NCI-H1694 treated with DMSO at 0.1 percent for 48 hours (cell line): ENCODE data around the gene DUSP16.
"Not testable (repeated sequence)": the region's sequence is repeated elsewhere in the genome, so short reads cannot be mapped to it uniquely, and the experiment has no call there.

Source experiments
- DNase-seq: peaks from one replicate; lab custom pipeline; 2025; lab: John Stamatoyannopoulos, UW

Gene DUSP16

GRCh38 chr12:12546314-12546772 lies 16.3 kb downstream of the DUSP16 start:
- no peak for DNase-seq

GRCh38 chr12:12543959-12544358 lies 18.7 kb downstream of the DUSP16 start:
- no peak for DNase-seq

DNA sequence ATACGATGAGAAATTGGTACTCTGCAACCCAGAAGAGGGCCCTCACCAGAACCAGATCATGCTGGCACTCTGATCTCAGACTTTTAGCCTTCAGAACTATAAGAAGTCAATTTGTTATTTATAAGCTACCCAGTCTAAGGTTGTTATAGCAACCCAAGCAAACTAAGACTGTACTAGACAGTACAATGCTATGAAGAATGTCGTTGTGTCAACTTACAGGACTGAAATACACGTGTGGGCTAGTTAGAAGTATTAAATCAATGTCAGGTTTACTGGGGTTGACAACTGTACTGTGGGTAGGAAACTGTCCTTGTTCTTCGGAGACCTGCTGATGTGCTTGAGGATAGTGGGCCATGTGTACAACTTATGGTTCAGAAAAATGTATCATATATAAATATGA lies 19.7 kb downstream of the DUSP16 start:
- no peak for DNase-seq

GRCh38 chr12:12542286-12542685 lies 20.4 kb downstream of the DUSP16 start:
- no peak for DNase-seq

GRCh38 chr12:12541782-12542181 lies 20.9 kb downstream of the DUSP16 start:
- no peak for DNase-seq

- DNase-seq = no peak
Measured at GRCh38 chr12:12540261-12541013, 22.2 kb downstream of the DUSP16 start.

- DNase-seq = no peak
Measured at GRCh38 chr12:12539028-12539810, 23.4 kb downstream of the DUSP16 start.

DNA sequence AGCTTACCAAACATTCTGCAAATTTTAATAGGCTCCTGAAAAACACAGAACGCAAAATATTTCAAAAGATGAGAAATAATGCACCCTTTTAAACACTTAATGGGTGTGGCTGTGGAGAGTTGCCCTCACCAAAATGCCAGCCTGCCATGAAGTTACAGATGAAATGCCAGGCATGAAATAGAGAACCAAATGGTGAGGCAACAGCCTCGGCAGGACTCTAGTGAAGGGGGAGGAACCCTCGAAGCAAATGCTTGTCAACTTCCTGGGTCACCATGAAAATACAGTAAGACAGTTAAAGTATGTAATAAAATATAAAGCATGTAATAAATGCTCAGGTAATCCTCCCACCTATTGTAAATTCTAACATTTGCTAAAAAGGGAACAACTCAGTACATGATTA lies 24.1 kb downstream of the DUSP16 start:
- DNase-seq = no peak

DNA sequence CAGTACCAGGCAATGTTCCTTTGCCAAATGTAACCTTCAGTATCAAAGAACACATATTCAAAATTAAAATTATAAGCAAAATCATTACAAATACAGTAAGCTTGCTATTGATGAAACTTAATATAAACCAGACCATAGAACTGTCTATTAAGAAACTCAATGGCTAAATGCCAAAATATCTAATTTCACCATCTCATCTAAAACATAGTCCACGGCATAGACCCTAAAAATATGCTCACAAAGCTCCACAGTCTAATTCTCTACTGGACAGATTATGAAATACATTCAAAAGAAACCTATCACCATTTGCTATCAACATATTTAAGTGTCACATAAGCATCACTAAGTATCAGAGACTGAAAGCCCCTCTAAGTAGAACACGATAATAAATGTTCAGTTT lies 25.2 kb downstream of the DUSP16 start:
- no peak for DNase-seq

- DNase-seq = no peak
Measured at GRCh38 chr12:12534975-12535374, 27.7 kb downstream of the DUSP16 start.

- no peak for DNase-seq
Measured at GRCh38 chr12:12534166-12534866, 28.3 kb downstream of the DUSP16 start.

DNA sequence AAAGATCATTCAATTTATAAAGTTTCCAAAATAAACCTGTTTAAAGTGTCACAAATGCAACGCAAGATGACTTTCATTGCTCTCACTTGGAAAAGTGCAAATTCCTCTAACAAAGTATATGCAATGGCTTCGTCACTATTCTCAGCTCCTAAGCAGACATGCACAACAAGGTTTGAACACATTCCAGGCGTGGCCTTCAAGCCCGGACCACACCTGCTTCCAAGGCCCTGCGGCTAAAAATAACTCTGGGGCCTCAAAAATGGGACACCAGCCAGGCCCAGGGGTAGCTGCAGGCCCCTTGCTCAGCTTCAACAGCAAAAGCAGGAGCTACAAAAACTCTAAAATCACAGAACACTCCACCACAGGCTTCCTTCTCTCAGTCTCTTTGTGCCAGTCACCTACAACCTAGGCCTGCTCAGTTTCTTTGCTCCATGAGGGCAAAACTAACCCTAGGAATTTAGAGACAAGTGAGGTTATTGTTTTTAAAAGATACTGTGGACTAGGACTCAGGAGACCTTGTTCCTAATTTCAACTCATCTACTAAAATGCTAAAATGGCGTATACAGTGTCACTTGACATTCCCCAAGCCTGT lies 29.3 kb downstream of the DUSP16 start:
- no peak for DNase-seq

DNA sequence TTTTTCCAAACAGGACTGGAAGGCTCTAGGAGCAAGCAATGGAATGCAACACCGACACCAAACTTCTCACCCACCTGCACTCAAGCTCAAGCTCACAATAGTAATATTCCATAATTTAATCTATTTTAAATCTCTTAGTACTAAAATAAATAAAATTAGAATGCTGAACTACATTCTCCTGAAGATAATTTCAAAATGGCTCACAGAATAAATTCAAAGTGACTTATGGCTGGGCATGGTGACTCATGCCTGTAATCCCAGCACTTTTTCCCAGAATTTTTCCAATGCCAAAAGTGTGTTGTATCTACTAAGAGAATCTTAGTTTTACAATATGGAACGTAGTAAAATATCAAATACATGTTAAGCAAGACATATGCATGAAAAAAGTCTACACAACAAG lies 31.5 kb downstream of the DUSP16 start:
- DNase-seq = no peak

DNA sequence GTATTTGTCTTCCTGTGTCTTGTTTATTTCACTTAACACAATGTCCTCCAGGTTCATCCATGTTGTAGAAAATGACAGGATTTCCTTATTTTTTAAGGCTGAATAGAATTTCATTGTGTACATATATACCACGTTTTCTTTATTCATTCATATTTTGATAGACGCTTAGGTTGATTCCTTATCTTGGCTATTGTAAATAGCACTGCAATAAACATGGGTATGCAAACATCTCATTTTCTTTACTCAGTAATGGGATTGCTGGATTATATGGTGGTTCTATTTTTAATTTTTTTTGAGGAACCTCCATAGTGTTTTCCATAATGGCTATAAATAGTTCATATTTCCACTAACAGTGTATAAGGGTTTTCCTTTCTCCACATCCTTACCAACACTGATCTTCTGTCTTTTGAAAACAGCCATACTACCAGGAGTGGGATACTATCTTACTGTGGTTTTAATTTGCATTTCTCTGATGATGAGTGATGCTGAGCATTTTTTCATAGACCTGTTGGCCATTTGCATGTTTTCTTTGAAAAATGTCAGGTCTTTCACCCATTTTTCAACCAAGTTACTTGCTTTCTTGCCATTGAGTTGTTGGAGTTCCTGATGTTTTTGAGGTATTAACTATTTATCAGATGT lies 32.8 kb downstream of the DUSP16 start:
- no peak for DNase-seq

DNA sequence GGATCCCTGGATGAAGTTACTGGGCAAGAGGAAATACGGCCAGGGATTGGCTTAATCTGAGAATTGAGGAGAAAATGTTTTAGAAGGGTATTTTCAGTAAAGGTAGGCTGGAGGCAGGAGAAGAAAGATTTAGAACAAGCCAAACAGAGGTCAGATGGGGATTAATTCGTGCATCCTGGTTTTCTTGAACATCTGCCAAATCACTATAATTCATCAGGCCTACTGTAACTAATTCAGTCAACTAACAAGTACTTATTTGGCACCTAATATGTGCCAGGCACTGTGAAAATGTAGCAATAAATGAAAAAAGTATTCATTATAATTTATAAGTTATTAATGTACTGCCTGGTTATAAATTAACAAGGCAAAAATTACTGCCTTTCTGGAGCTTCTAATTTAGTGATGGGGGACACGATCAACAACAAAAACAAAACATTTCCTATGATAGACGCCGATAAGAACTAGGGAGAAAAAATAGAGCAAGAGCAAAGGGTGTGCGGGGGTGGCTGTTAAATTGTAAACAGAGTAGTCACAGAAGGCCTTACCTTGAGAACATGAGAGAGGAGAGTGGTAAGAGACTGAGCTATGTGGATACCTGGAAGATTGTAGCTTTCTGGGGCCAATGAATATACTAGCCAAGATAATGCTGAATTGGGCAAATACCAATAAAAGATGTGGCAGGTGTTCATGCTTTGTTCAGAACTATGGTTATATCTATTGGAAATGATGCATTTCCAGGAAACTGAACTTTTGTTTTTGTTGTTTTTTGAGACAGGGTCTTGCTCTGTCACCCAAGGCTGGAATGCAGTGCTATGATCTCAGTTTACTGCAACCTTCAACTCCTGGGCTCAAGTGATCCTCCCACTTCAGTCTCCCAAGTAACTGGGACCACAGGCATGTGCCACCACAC lies 34.0 kb downstream of the DUSP16 start:
- no peak for DNase-seq

DNA sequence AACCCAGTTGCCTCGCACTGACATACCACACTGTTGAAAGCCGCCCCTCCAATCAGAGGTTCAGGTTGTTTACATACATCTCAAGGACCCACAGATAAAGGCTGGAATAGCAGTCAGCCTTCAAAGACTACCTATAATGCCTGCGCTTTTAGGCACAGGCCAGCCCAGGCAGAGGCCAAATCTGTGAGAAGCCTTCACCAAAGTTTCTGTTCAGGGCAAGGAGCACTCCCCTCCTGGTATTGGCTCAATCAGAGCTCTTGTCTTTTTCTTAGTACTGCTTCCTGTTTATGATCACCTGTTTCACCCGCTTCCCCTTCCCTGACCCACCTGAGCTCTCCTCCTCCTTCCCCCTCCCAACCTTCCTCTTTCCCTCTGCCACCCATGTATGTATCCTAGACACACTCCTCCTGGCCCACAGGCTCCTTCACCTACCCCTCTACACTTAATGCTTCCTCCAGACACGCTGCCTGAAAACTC lies 34.8 kb downstream of the DUSP16 start:
- DNase-seq = no peak

DNA sequence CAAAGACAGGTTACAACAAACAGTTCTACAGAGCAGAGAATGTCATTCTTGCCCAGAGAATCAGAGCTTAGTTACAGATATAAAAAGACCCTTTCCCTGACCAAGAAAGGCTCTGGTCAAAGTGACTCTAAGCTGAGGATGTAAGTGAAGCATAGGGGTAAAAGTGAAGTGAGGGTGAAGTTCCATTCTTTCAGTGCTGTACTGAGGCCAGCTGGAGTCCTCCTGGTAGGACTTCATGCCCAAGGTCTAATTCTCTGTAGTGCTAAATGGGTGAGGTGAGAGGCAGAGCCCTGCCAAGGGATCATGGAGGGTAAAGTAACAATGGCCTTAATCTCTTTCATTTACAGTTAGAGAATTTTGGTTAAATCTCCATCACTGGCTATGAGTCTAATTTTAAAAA lies 38.5 kb downstream of the DUSP16 start:
- no peak for DNase-seq

DNA sequence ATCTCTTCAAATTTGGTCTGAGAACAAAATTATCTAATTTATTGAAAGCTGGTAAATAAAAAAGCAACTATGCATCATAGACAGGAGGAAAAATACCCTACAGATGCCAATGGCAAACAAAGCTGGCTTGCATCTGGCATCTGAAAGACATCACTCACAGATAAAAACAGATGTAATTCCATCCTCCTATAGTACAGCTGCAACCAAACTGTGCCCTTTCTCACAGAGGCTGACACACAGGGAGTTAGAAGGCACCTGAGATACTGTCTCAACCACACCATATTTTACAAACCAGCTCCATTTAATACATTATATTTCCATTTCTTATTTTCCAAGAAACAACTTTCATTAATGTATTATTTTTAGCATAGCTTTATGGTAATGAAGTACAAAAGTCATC lies 39.4 kb downstream of the DUSP16 start:
- DNase-seq = peak; percentile 33

DNA sequence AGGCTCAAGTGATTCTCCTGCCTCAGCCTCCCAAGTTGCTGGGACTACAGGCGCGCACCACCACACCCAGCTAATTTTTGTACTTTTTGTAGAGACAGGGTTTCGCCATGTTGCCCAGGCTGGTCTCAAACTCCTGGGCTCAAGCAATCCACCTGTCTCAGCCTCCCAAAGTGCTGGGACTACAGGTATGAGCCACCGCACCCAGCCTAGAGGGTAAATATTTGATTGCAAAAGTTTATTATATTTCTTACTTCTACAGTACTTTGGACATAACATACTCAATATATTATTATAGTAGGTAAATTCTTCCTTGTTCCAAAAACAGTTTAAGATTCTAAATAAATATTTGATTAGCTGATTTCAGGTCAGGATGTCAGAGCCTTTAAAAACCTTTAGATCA lies 40.0 kb downstream of the DUSP16 start:
- DNase-seq = not testable (repeated sequence)

DNA sequence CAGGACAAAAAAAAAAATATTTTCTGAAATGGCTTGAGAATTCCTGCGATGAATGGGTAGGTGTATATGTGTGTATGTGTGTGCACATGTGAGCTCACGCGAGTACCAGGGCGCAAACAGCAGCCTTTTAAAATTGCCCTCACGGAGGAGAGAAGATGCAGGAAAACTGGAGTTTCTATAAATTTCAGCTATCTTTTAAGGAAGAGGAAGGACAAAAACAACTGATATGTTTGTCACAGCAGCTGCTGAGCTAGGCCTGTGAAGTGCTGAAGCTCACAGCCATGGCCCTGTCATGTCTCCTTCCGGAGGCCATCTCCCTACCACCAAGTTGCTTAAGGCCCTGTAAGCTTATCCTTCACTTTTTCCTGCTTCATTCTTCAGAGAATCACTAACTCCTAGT lies 40.8 kb downstream of the DUSP16 start:
- DNase-seq = no peak

DNA sequence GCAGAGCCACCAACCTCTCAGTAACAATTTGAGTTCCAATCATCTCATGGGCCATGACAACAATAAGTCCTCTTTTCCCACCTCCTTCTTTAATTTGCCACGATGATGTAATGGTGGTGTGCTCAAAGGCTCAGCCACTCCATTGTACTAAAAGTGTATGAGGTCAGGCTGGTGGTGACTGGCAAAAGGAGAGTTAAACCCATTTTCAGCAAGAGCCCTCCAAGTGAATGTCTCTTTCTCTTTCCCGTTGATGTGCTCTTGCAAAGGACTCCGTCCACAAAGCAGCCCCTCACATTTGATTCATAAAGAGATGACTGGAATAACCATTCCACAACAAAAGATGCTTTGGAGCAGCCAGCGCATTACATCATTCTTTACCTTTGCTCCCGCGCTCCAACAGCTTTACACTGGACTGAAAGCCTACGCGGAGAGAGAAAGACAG lies 41.6 kb downstream of the DUSP16 start:
- no peak for DNase-seq
